HCT116 (cell line): ENCODE data around the gene AP3D1.

Experiments used
- CTCF ChIP-seq, 3 experiments: fragments of 200-600 bp in 1 of 3; sonication (generic) in 1 of 3; IDR thresholded peaks in 2 of 3; conservative IDR thresholded peaks in 1 of 3; 2 replicates each; pipeline ENCODE4 v1.5.1; 2012 to 2017; ENCODE audit warnings: low read depth in 2 of 3, low read length in 2 of 3, antibody characterized with exemption in 1 of 3, borderline replicate concordance in 1 of 3, control low read depth in 1 of 3, mild to moderate bottlenecking in 1 of 3, mixed read lengths in 1 of 3, mixed run types in 1 of 3, moderate library complexity in 1 of 3; ENCODE audit not compliant: insufficient read depth in 1 of 3
- EZH2 ChIP-seq: fragments of 200-600 bp; sonication (generic); IDR thresholded peaks from 2 replicates; pipeline ENCODE4 v1.6.1; 2017; ENCODE audit warnings: antibody characterized with exemption, mixed run types
- JUND ChIP-seq: IDR thresholded peaks from 2 replicates; pipeline ENCODE4 v1.6.1; 2012
- POLR2A ChIP-seq: IDR thresholded peaks from 2 replicates; pipeline ENCODE4 v1.7.0; 2011; ENCODE audit warnings: borderline replicate concordance; ENCODE audit not compliant: insufficient read depth, insufficient read length; ENCODE audit errors: extremely low read depth
- POLR2AphosphoS5 ChIP-seq: IDR thresholded peaks from 2 replicates; pipeline ENCODE4 v1.6.1; 2011; ENCODE audit warnings: mild to moderate bottlenecking, low read depth, low read length, moderate library complexity
- REST ChIP-seq: IDR thresholded peaks from 2 replicates; pipeline ENCODE4 v1.6.1; 2012; ENCODE audit warnings: low read depth
- TCF7L2 ChIP-seq: IDR thresholded peaks from 2 replicates; pipeline ENCODE4 v1.7.0; 2011; ENCODE audit warnings: borderline replicate concordance, inconsistent platforms; ENCODE audit not compliant: insufficient read depth, insufficient read length; ENCODE audit errors: extremely low read depth
- YY1 ChIP-seq: IDR thresholded peaks from 2 replicates; pipeline ENCODE4 v1.6.1; 2011; ENCODE audit warnings: low read length, low read depth, moderate library complexity, mild to moderate bottlenecking; ENCODE audit not compliant: insufficient replicate concordance; ENCODE audit errors: extremely low read depth

DNA sequence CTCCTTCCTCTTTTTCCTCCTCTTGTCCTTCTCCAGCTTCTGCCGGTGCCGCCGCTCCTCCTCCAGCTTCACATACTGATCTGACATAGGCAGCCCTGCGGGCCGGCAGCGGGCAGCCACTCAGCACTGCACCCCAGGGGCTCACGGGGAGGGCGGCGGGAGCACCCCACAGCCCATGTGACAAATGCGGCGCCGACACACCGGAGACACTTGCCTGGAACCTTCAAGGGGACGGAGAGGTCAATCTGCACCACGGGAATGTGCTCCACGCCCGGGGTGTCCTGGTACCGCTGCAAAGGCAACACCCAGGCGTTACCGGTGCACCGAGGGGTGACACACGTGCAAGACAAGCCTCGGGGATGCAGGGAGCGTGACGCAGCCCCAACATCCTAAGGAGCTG, 36.0 kb downstream of the AP3D1 start:
- no peak for TF ChIP-seq POLR2AphosphoS5
- TF ChIP-seq CTCF (IDR thresholded peaks at IDR 0.05 in 2 of 3, conservative IDR thresholded peaks at IDR 0.05 in 1 of 3; ENCODE audit: borderline replicate concordance in 1 of 3, insufficient read depth in 1 of 3, low read depth in 2 of 3, low read length in 2 of 3), result no peak
- TF ChIP-seq POLR2A, result no peak
- TF ChIP-seq YY1, result no peak
- TF ChIP-seq TCF7L2, result no peak
- no peak for TF ChIP-seq EZH2
- no peak for TF ChIP-seq JUND
- TF ChIP-seq REST, result no peak
